WTC11 (cell line): ENCODE data around the gene ALDH16A1. TPM values are rescaled to one million over a fixed set of nuclear protein-coding genes. Genes with fewer than 3 reads are reported as not detected.

Experiments
- ATAC-seq: fragments of 200-7000 bp; cut with Tn5 transposase; 2 replicates; pipeline ENCODE4 v1.10.0; 2021; ENCODE audit warnings: mild to moderate bottlenecking, moderate library complexity
- CTCF ChIA-PET: fragments of 300-600 bp; sonication (Branson Sonifier 250); formaldehyde crosslinking; loops from one replicate; lab custom pipeline; 2021; ENCODE audit warnings: antibody characterized with exemption; lab: Charles Lee
- POLR2A ChIA-PET: fragments of 350-600 bp; sonication (Branson Sonifier 250); formaldehyde crosslinking; loops from one replicate; lab custom pipeline; 2021; ENCODE audit warnings: antibody characterized with exemption; lab: Charles Lee
- DNase-seq: peaks from one replicate; pipeline ENCODE4 v3.0.0; 2021; ENCODE audit warnings: low spot score
- H3K27ac Mint-ChIP-seq: 2 replicates; pipeline ENCODE4 v1.8.0; 2021; ENCODE audit warnings: mixed read lengths
- H3K27me3 Mint-ChIP-seq: 2 replicates; pipeline ENCODE4 v1.8.0; 2021; ENCODE audit warnings: low read depth, mild to moderate bottlenecking, moderate library complexity, mixed read lengths
- H3K36me3 Mint-ChIP-seq: 2 replicates; pipeline ENCODE4 v1.8.0; 2021; ENCODE audit warnings: mixed read lengths
- H3K4me1 Mint-ChIP-seq: 2 replicates; pipeline ENCODE4 v1.8.0; 2022; ENCODE audit warnings: mixed read lengths
- H3K4me3 Mint-ChIP-seq: 2 replicates; pipeline ENCODE4 v1.8.0; 2021; ENCODE audit warnings: mild to moderate bottlenecking, moderate library complexity, mixed read lengths
- H3K9me3 Mint-ChIP-seq: 2 replicates; pipeline ENCODE4 v1.8.0; 2021; ENCODE audit warnings: mixed read lengths
- ATF1 ChIP-seq: sonication (generic); formaldehyde crosslinking; IDR thresholded peaks from 2 replicates; pipeline ENCODE4 v1.8.1; 2023; ENCODE audit warnings: mild to moderate bottlenecking, moderate library complexity, missing genetic modification reagents
- ERG ChIP-seq: fragments of 250-450 bp; sonication (Bioruptor Pico); IDR thresholded peaks from 2 replicates; pipeline ENCODE4 v1.8.0; 2021; ENCODE audit warnings: mild to moderate bottlenecking
- FOXK1 ChIP-seq: sonication (generic); formaldehyde crosslinking; IDR thresholded peaks from 2 replicates; pipeline ENCODE4 v1.8.0; 2022; ENCODE audit warnings: mild to moderate bottlenecking, moderate library complexity, missing genetic modification reagents
- GABPB1 ChIP-seq: sonication (generic); formaldehyde crosslinking; IDR thresholded peaks from 2 replicates; pipeline ENCODE4 v1.8.1; 2023; ENCODE audit warnings: mild to moderate bottlenecking, missing genetic modification reagents
- HMGA2 ChIP-seq: fragments of 250-450 bp; sonication (Bioruptor Pico); IDR thresholded peaks from 2 replicates; pipeline ENCODE4 v1.4.0; 2021; ENCODE audit warnings: mild to moderate bottlenecking, moderate library complexity
- JUN ChIP-seq: sonication (generic); formaldehyde crosslinking; IDR thresholded peaks from 2 replicates; pipeline ENCODE4 v1.8.0; 2023; ENCODE audit warnings: mild to moderate bottlenecking, missing genetic modification reagents
- MYBL2 ChIP-seq: sonication (generic); formaldehyde crosslinking; IDR thresholded peaks from 2 replicates; pipeline ENCODE4 v1.8.1; 2023; ENCODE audit warnings: mild to moderate bottlenecking, moderate library complexity, missing genetic modification reagents
- NFATC4 ChIP-seq: fragments of 250-450 bp; sonication (Bioruptor Pico); IDR thresholded peaks from 2 replicates; pipeline ENCODE4 v1.9.0; 2021; ENCODE audit warnings: mild to moderate bottlenecking
- NR3C1 ChIP-seq: sonication (generic); formaldehyde crosslinking; conservative IDR thresholded peaks from 2 replicates; pipeline ENCODE4 v1.8.1; 2023; ENCODE audit warnings: low read depth, mild to moderate bottlenecking, missing genetic modification reagents
- TEAD4 ChIP-seq: sonication (generic); formaldehyde crosslinking; IDR thresholded peaks from 2 replicates; pipeline ENCODE4 v1.8.0; 2022; ENCODE audit warnings: mild to moderate bottlenecking, missing genetic modification reagents
- ZNF425 ChIP-seq: fragments of 250-450 bp; sonication (Bioruptor Pico); conservative IDR thresholded peaks from 2 replicates; pipeline ENCODE4 v1.9.0; 2021; ENCODE audit warnings: mild to moderate bottlenecking
- ZNF671 ChIP-seq: fragments of 250-450 bp; sonication (Bioruptor Pico); IDR thresholded peaks from 2 replicates; pipeline ENCODE4 v1.8.0; 2021; ENCODE audit warnings: mild to moderate bottlenecking
- total RNA-seq: library from RNA; stranded (reverse); gene quantifications from 3 replicates; pipeline ENCODE4 v1.2.3, GENCODE V29; 2021
- TF ChIP-seq, protein P1 (sequence below): fragments of 250-450 bp; sonication (Bioruptor Pico); IDR thresholded peaks from 2 replicates; pipeline ENCODE4 v1.9.0; 2021; ENCODE audit warnings: mild to moderate bottlenecking
- TF ChIP-seq, protein P2 (sequence below): sonication (generic); formaldehyde crosslinking; IDR thresholded peaks from 2 replicates; pipeline ENCODE4 v1.8.1; 2022; ENCODE audit warnings: mild to moderate bottlenecking, missing genetic modification reagents, moderate library complexity, borderline replicate concordance
- TF ChIP-seq, protein P3 (sequence below): sonication (generic); formaldehyde crosslinking; IDR thresholded peaks from 2 replicates; pipeline ENCODE4 v1.8.1; 2023; ENCODE audit warnings: mild to moderate bottlenecking, missing genetic modification reagents
- TF ChIP-seq, protein P4 (sequence below): sonication (generic); formaldehyde crosslinking; IDR thresholded peaks from 2 replicates; pipeline ENCODE4 v1.8.1; 2023; ENCODE audit warnings: mild to moderate bottlenecking, missing genetic modification reagents, borderline replicate concordance

Gene ALDH16A1
- total RNA-seq, 1 experiment from 2014 or later: 44.3 TPM

DNA sequence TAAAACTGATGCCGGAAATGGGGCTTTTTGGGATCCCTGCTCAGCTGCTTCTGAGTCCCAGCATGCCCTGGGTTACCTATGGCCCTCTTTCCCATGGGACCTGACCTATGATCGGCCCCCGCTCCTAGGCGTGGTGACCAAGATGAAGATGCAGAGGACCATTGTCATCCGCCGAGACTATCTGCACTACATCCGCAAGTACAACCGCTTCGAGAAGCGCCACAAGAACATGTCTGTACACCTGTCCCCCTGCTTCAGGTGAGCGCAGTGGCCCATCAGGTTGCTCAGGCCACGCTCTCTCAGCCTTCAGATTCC is 44.7 kb downstream of the ALDH16A1 start:
- POLR2A ChIA-PET: no interaction called here
- TF ChIP-seq ZNF425 (CRISPR knock-in tag) (no peak), ATF1 (CRISPR knock-in tag) (no peak), NFATC4 (CRISPR knock-in tag) (peak; percentile 45; the same call in 1 of the 2 replicates)
- TF ChIP-seq, all 79 proteins: peak for 1
- Mint-ChIP-seq H3K27ac (peak overlapping the region; percentile 98), H3K9me3 (no peaks in the 10 kb centered on the region), H3K27me3 (no peaks in the 10 kb centered on the region), H3K4me1 (peaks cover 42% of the 10 kb centered on the region), H3K4me3 (peak overlapping the region; percentile 97), H3K36me3 (peaks cover 34% of the 10 kb centered on the region)
- ATAC-seq (no peak), DNase-seq (no peak)
- CTCF ChIA-PET: no interaction called here

- TF ChIP-seq GABPB1: no peak
- TF ChIP-seq ZNF671 (CRISPR knock-in tag): peak; percentile 25; the same call in 1 of the 2 replicates
- Mint-ChIP-seq H3K27ac (peak overlapping the region; percentile 93), H3K9me3 (no peaks in the 10 kb centered on the region), H3K4me3 (peak overlapping the region; percentile 97), H3K4me1 (peaks cover 46% of the 10 kb centered on the region), H3K36me3 (peaks cover 31% of the 10 kb centered on the region), H3K27me3 (no peaks in the 10 kb centered on the region)
- DNase-seq (no peak), ATAC-seq (no peak)
- CTCF ChIA-PET: interaction anchor here (1.2 kb wide), 1 partner anchor 48 kb away, joined by 5 read pairs; no protein-coding TSS in a partner anchor
- POLR2A ChIA-PET: no interaction called here
Measured at GRCh38 chr19:49498475-49498874, 45.5 kb downstream of the ALDH16A1 start.

DNA sequence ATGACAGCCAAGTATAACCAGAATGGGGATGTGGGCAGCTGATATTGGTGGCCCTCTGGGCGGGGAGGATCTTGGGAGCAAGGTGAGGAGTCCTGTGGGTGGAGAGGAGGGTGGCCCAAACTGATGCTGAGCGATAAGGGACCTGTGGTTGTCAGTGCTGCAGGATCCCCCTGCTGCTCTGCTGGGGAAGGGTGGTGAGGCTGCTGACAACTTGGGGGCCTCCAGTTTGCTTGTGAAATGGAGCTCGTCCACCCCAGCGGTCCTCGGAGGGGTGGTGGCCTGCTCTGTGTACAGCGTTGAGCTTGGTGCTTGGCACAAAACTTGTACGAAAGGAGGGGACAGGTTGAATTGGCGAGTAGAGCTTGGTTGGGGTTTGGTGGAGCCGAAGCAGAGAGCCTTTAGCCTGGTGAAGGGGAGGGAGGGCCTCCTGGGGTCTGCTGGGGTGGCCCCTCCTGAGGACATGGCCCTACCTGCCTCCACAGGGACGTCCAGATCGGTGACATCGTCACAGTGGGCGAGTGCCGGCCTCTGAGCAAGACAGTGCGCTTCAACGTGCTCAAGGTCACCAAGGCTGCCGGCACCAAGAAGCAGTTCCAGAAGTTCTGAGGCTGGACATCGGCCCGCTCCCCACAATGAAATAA is 46.1 kb downstream of the ALDH16A1 start:
- Mint-ChIP-seq H3K9me3 (no peaks in the 10 kb centered on the region), H3K27ac (peak overlapping the region; percentile 93), H3K4me3 (peak overlapping the region; percentile 97), H3K36me3 (peaks cover 31% of the 10 kb centered on the region), H3K27me3 (no peaks in the 10 kb centered on the region), H3K4me1 (peaks cover 46% of the 10 kb centered on the region)
- CTCF ChIA-PET: interaction anchor here (1.2 kb wide), 1 partner anchor 47 kb away, joined by 5 read pairs; no protein-coding TSS in a partner anchor
- ATAC-seq (no peak), DNase-seq (no peak)
- TF ChIP-seq HMGA2 (CRISPR knock-in tag): no peak
- TF ChIP-seq, protein P1, sequence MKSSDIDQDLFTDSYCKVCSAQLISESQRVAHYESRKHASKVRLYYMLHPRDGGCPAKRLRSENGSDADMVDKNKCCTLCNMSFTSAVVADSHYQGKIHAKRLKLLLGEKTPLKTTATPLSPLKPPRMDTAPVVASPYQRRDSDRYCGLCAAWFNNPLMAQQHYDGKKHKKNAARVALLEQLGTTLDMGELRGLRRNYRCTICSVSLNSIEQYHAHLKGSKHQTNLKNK (CRISPR knock-in tag): no peak
- no peak for TF ChIP-seq TEAD4 (CRISPR knock-in tag)
- no peak for TF ChIP-seq ERG
- TF ChIP-seq MYBL2 (CRISPR knock-in tag): no peak
- TF ChIP-seq, protein P2, sequence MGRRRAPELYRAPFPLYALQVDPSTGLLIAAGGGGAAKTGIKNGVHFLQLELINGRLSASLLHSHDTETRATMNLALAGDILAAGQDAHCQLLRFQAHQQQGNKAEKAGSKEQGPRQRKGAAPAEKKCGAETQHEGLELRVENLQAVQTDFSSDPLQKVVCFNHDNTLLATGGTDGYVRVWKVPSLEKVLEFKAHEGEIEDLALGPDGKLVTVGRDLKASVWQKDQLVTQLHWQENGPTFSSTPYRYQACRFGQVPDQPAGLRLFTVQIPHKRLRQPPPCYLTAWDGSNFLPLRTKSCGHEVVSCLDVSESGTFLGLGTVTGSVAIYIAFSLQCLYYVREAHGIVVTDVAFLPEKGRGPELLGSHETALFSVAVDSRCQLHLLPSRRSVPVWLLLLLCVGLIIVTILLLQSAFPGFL (CRISPR knock-in tag): no peak
- TF ChIP-seq JUN (CRISPR knock-in tag): no peak
- TF ChIP-seq, protein P3, sequence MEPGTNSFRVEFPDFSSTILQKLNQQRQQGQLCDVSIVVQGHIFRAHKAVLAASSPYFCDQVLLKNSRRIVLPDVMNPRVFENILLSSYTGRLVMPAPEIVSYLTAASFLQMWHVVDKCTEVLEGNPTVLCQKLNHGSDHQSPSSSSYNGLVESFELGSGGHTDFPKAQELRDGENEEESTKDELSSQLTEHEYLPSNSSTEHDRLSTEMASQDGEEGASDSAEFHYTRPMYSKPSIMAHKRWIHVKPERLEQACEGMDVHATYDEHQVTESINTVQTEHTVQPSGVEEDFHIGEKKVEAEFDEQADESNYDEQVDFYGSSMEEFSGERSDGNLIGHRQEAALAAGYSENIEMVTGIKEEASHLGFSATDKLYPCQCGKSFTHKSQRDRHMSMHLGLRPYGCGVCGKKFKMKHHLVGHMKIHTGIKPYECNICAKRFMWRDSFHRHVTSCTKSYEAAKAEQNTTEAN (CRISPR knock-in tag): no peak
- TF ChIP-seq FOXK1 (CRISPR knock-in tag): no peak
- TF ChIP-seq ZNF425 (CRISPR knock-in tag): no peak
- TF ChIP-seq, protein P4, sequence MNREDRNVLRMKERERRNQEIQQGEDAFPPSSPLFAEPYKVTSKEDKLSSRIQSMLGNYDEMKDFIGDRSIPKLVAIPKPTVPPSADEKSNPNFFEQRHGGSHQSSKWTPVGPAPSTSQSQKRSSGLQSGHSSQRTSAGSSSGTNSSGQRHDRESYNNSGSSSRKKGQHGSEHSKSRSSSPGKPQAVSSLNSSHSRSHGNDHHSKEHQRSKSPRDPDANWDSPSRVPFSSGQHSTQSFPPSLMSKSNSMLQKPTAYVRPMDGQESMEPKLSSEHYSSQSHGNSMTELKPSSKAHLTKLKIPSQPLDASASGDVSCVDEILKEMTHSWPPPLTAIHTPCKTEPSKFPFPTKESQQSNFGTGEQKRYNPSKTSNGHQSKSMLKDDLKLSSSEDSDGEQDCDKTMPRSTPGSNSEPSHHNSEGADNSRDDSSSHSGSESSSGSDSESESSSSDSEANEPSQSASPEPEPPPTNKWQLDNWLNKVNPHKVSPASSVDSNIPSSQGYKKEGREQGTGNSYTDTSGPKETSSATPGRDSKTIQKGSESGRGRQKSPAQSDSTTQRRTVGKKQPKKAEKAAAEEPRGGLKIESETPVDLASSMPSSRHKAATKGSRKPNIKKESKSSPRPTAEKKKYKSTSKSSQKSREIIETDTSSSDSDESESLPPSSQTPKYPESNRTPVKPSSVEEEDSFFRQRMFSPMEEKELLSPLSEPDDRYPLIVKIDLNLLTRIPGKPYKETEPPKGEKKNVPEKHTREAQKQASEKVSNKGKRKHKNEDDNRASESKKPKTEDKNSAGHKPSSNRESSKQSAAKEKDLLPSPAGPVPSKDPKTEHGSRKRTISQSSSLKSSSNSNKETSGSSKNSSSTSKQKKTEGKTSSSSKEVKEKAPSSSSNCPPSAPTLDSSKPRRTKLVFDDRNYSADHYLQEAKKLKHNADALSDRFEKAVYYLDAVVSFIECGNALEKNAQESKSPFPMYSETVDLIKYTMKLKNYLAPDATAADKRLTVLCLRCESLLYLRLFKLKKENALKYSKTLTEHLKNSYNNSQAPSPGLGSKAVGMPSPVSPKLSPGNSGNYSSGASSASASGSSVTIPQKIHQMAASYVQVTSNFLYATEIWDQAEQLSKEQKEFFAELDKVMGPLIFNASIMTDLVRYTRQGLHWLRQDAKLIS (CRISPR knock-in tag): no peak
- no peak for TF ChIP-seq NR3C1 (CRISPR knock-in tag)
- POLR2A ChIA-PET: interaction anchor here (1.1 kb wide), 1 partner anchor 31 kb away, joined by 3 read pairs; no protein-coding TSS in a partner anchor
